ENCODE data around the gene GSKIP.

DNA sequence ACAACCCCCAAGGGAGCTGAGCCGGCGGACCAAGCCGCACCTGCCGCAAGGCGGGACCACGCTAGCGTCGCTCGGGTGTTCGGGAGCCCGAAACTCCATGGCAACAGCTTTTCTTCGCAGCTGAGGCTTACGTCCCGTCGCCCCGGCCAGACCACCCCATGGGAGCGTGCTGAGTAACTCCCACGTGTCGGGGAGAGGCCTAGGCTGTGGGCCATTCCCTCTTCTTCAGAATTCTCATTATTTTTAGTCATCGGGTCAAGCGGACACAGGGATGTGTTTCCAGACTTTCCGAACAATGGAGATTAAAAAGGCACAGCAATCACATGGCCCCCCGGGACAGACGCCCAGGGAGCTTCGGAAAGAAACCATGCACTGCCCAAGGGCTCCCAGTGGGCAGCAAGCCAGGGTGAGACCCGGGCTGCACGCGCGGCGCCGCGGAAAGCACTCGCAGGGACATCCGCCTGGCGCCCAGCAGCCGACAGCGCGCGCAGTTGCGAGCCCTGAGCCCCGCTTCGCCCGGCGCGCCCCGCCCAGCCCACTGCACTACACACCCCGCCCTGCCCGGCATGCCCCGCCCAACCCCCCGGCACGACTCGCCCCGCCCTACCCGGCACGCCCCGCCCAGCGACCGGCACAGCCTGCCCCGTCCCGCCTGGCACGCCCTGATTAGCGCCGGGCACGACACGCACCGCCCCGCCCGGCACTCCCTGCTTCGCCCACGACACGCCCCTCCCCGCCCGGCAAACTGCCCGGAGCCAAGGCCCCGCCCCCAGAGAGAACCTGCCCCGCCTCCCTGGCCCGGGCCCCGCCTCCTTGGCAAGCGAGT is 28.2 kb downstream of the GSKIP start:
- TF ChIP-seq, protein P1, sequence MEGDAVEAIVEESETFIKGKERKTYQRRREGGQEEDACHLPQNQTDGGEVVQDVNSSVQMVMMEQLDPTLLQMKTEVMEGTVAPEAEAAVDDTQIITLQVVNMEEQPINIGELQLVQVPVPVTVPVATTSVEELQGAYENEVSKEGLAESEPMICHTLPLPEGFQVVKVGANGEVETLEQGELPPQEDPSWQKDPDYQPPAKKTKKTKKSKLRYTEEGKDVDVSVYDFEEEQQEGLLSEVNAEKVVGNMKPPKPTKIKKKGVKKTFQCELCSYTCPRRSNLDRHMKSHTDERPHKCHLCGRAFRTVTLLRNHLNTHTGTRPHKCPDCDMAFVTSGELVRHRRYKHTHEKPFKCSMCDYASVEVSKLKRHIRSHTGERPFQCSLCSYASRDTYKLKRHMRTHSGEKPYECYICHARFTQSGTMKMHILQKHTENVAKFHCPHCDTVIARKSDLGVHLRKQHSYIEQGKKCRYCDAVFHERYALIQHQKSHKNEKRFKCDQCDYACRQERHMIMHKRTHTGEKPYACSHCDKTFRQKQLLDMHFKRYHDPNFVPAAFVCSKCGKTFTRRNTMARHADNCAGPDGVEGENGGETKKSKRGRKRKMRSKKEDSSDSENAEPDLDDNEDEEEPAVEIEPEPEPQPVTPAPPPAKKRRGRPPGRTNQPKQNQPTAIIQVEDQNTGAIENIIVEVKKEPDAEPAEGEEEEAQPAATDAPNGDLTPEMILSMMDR (IDR thresholded peaks at IDR 0.05) = peak in 1 of 3 experiments; percentile 7
- TF ChIP-seq POLR2A (IDR thresholded peaks at IDR 0.05; ENCODE audit: low read depth) = no peak

Data from esophagus muscularis mucosa (tissue), 3 donors.